ENCODE measurements around the gene B4GALT1. TPM values are rescaled to one million over a fixed set of nuclear protein-coding genes. Genes with fewer than 3 reads are reported as not detected.

B4GALT1 gene, protein sequence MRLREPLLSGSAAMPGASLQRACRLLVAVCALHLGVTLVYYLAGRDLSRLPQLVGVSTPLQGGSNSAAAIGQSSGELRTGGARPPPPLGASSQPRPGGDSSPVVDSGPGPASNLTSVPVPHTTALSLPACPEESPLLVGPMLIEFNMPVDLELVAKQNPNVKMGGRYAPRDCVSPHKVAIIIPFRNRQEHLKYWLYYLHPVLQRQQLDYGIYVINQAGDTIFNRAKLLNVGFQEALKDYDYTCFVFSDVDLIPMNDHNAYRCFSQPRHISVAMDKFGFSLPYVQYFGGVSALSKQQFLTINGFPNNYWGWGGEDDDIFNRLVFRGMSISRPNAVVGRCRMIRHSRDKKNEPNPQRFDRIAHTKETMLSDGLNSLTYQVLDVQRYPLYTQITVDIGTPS
- total RNA-seq, result 31.1 and 32.3 TPM in 2 replicates

DNA sequence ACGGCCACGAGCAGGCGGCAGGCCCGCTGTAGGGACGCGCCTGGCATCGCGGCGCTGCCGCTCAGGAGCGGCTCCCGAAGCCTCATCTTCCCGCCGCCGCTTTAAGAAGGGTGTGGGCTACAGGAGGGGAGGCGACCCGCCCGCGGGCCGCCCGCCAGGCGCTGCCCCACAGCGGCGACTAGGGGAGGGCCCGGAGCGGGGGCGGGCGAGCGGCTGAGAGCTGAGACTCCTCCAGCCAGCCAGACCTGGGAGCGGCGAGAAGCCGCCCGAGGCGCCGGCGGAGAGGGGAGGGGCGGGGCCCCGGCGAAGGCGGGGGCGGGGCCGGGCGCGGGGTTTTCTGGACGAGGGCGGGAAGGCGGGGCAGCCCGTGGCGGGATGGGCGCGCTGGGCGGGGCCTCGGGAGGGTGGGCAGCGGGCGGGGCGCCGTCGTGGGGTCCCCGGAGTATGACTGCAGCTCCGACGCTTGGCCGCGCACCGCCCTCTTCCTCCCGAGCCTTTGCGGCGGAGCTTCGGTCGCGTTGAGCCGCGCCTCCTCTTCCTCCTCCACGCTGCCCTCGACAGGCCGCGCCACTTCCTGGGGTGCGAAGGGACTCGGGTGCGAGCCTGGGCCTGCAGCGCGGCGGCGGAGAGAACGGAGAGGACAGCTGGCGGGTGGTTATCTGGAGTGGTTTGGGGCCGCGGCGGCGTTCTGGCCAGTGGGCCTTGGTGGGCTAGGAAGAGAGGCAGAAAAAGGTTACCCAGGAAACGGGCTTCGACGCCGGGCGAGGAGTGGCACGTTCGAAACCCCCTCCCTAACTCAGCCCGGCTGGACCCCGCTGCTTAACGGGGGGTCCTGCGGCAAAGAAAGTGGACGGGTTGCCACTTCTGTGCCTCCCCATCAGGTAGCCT lies at the start of gene B4GALT1:
B4GALT1 (minus strand) TSS at position 253 of the 888 bp plus-strand sequence; CDS start at position 86, 167 bp downstream.

DNA sequence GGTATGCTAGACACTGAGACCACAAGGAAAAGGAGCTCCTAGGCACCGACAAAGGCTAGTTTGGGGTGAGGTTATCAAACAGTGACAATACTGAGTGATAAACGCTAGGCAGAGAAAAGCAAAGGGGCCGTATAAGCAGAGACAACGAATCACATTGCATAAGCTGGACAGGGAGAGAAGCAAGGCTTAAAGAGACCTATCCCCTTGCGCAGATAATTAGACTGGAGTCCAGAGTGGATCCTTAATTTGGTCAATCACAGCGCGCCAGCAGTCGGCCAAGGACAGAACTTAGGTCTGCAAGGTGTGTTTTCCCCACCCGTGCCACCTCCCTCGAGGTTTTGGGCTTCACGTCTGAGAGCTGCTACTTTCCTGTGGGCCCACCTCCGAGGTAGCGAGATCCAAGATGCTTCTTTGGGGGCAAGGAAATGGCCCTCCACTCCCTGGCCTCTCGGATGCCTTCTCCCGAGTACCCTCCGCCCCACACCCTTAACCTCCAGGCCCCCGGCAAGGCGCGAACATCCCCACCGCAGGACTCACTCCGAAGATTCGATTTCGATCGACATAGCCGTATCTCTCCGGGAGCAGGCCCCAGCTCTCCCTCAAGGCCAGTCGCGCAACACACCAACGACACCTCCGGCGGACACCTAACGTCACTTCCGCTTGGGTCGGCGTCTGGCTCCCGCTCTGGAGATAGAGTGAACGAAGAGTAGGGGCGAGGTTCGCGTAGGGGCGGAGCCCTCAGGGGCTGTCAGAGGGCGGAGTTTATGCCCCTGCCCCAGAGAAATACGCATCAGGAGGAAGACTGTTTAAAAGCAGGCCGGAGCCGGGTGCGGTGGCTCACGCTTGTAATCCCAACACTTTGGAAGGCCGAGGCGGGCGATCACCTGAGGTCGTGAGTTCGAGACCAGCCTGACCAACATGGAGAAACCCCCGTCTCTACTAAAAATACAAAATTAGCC lies 90.8 kb downstream of the B4GALT1 start, which contains the start of gene SMU1:
SMU1 (minus strand) TSS at position 629 of the 959 bp plus-strand sequence; CDS start at position 563, 66 bp downstream.

Other genes starting within 250 kb of the B4GALT1 start
- 36.4 and 44.9 TPM in 2 replicates for gene APTX, start 165.7 kb downstream of the B4GALT1 start, total RNA-seq
- 94.6 and 102 TPM in 2 replicates for gene DNAJA1, start 142.1 kb downstream of the B4GALT1 start, total RNA-seq
- gene SMU1, start 90.7 kb downstream of the B4GALT1 start, total RNA-seq, result 33.4 and 38.5 TPM in 2 replicates
- gene SPINK4, start 72.8 kb upstream of the B4GALT1 start, total RNA-seq, result not detected in 2 replicates
- gene BAG1, start 97.4 kb upstream of the B4GALT1 start, total RNA-seq, result 13.7 and 26.9 TPM in 2 replicates
- gene CHMP5, start 97.7 kb upstream of the B4GALT1 start, total RNA-seq, result 93.6 and 113 TPM in 2 replicates
- 27.1 and 33.4 TPM in 2 replicates for gene NFX1, start 123.2 kb upstream of the B4GALT1 start, total RNA-seq
- gene AQP7, start 235.2 kb upstream of the B4GALT1 start, total RNA-seq, result 0.29 and 0.99 TPM in 2 replicates